Memory B cell (primary cell): Measurements from ENCODE around the gene NEK5.
"Not testable (repeated sequence)": the region's sequence is repeated elsewhere in the genome, so short reads cannot be mapped to it uniquely, and the experiment has no call there.

Experiments used
- ATAC-seq: fragments of 150-1000 bp; cut with Tn5 transposase; 2 replicates; pipeline ENCODE4 v1.10.0; 2021; ENCODE audit warnings: low read depth, mild to moderate bottlenecking, moderate library complexity
- DNase-seq, 2 donors: peaks; one replicate each; pipeline ENCODE4 v3.0.0; 2022; ENCODE audit warnings: low spot score in 2 of 2
- H3K27ac Mint-ChIP-seq: one replicate; pipeline ENCODE4 v1.8.0; 2022; ENCODE audit warnings: mild to moderate bottlenecking, moderate library complexity, mixed read lengths
- H3K27me3 Mint-ChIP-seq: one replicate; pipeline ENCODE4 v1.8.0; 2022; ENCODE audit warnings: mixed read lengths
- H3K36me3 Mint-ChIP-seq: one replicate; pipeline ENCODE4 v1.8.0; 2022; ENCODE audit warnings: mild to moderate bottlenecking, mixed read lengths
- H3K4me1 Mint-ChIP-seq: one replicate; pipeline ENCODE4 v1.8.0; 2022; ENCODE audit warnings: mixed read lengths
- H3K4me3 Mint-ChIP-seq: one replicate; pipeline ENCODE4 v1.8.0; 2022; ENCODE audit warnings: mild to moderate bottlenecking, moderate library complexity, mixed read lengths
- H3K9me3 Mint-ChIP-seq: one replicate; pipeline ENCODE4 v1.8.0; 2022; ENCODE audit warnings: mixed read lengths

NEK5 gene, protein sequence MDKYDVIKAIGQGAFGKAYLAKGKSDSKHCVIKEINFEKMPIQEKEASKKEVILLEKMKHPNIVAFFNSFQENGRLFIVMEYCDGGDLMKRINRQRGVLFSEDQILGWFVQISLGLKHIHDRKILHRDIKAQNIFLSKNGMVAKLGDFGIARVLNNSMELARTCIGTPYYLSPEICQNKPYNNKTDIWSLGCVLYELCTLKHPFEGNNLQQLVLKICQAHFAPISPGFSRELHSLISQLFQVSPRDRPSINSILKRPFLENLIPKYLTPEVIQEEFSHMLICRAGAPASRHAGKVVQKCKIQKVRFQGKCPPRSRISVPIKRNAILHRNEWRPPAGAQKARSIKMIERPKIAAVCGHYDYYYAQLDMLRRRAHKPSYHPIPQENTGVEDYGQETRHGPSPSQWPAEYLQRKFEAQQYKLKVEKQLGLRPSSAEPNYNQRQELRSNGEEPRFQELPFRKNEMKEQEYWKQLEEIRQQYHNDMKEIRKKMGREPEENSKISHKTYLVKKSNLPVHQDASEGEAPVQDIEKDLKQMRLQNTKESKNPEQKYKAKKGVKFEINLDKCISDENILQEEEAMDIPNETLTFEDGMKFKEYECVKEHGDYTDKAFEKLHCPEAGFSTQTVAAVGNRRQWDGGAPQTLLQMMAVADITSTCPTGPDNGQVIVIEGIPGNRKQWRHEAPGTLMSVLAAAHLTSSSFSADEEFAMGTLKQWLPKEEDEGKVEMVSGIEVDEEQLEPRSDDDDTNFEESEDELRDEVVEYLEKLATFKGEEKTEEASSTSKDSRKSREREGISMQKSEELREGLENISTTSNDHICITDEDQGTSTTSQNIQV

DNA sequence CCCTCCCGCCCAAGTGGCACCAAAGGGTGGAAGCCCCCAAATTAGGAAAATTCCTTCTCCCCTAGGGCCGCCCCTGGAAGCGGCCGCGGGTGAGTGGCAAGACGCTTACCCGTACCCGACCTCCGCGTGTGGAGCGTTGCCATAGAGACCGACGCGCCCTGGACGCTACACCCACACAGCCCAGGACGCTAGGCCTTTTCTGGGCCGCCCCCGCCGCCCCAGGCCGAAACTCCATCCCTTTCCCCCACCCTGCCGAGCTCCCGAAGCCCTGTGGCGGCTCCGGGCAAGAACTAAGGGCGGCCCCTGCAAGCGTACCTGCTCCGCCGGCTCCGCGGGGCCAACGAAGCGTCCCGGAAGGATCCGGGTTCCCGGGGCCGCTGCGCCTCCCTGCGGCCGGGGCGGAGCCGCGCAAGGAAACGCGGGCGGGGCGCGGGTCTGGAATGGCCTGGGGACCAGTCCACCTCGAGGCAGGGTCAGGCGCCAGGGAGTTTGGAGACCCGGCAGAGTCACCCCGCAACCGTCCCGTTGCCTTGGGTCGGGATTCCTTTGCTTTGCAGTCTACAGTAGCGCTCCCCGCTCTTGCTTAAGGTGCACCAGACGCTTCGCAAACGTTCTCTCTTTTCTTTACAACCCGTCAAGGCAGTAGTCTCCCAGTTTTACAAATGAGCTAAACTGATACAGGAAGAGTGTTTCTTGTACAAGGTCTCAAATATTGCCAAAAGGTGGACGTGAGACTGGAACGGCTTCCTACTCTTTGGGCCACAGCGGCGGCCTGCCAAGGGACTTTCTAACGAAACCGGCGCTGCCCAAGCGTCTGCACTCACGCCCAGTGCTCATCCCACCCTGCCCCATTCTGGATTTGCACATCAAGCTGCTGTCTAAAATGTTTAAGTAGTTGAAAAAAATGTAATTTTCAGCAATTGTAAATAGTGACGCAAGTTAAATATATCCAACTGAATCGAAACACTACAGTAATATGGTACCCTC is at the start of gene NEK5:
TSS of gene NEK5 (minus strand) at position 360 of the 987 bp plus-strand sequence. CDS start 1,591 bp downstream, outside the sequence.
- peaks cover 7% of the 10 kb centered on the region for H3K4me1 Mint-ChIP-seq
- peaks cover 27% of the 10 kb centered on the region for H3K36me3 Mint-ChIP-seq
- no peak within 1 kb of the TSS for H3K27ac Mint-ChIP-seq
- peak; percentile 31 to 52 for DNase-seq
- peak; percentile 63 for ATAC-seq
- no peaks in the 10 kb centered on the region for H3K9me3 Mint-ChIP-seq
- peaks cover 12% of the 10 kb centered on the region for H3K27me3 Mint-ChIP-seq
- peak within 1 kb of the TSS; percentile 76 for H3K4me3 Mint-ChIP-seq

DNA sequence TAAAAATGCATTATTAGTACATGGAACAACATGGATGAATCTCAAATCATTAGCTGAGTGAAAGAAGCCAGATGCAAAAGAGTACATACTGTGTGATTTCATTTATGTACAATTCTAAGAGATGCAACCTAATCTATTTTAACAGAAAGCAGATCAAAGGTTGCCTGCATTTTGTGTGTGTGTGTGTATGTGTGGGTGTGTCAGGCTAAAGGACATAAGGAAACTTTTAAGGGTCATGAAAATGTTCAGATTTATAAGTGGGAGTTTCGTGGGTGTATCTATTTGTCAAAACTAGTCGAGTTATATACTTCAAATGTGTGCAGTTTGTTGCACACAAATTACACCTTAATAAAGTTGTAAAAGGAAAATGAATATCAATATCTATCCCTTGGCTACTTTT is 48.4 kb upstream of the NEK5 start:
- no peak overlapping the region for H3K27ac Mint-ChIP-seq
- H3K4me1 Mint-ChIP-seq = no peaks in the 10 kb centered on the region
- H3K36me3 Mint-ChIP-seq = peaks cover 11% of the 10 kb centered on the region
- no peaks in the 10 kb centered on the region for H3K27me3 Mint-ChIP-seq
- no peak for DNase-seq
- no peaks in the 10 kb centered on the region for H3K9me3 Mint-ChIP-seq
- no peak for ATAC-seq
- H3K4me3 Mint-ChIP-seq = no peak overlapping the region

DNA sequence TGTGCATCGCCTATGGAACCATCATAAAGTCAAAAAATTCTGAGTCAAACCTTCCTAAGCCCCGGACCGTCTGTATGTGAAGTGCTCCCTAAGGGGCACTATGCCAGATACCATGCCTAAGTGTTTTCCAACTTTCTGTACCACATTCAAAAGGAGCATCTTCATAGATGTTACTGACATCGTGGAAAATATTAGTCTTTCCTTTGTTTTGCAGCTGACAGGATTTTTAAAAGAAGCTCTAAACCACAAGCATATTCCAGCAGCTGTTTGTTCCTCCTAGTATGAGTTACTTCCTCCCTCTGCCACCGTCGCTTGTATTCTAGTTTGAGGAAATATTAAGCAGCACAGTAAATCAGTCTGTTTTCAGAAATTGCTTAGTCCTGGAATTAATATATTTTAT is 45.1 kb upstream of the NEK5 start:
- not testable (repeated sequence) for H3K4me1 Mint-ChIP-seq, H3K27me3 Mint-ChIP-seq, H3K9me3 Mint-ChIP-seq, DNase-seq, ATAC-seq, H3K4me3 Mint-ChIP-seq, H3K27ac Mint-ChIP-seq
- H3K36me3 Mint-ChIP-seq = peaks cover 14% of the 10 kb centered on the region

DNA sequence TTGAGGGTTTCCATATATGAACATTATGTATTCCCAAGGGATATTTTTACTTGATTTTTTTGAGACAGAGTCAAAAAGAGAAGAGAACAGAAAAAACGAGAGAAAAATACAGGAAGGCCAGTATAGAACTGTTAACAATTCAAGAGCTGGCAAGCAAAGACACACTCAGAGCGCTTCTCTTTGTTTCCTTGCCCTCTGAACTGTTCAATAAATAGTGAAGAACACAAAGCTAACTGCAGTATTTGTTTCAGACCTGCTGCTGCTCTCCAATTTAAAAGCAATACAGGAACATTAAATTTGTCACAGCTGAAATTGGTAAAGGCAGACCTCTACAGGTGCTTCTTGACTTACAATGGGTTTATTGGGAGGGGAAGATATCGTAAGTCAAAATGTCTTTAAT is 44.5 kb upstream of the NEK5 start:
- Mint-ChIP-seq H3K9me3 (no peaks in the 10 kb centered on the region), H3K4me3 (no peak overlapping the region), H3K27me3 (no peaks in the 10 kb centered on the region), H3K27ac (no peak overlapping the region), H3K4me1 (no peaks in the 10 kb centered on the region), H3K36me3 (peaks cover 14% of the 10 kb centered on the region)
- ATAC-seq = no peak
- no peak for DNase-seq

DNA sequence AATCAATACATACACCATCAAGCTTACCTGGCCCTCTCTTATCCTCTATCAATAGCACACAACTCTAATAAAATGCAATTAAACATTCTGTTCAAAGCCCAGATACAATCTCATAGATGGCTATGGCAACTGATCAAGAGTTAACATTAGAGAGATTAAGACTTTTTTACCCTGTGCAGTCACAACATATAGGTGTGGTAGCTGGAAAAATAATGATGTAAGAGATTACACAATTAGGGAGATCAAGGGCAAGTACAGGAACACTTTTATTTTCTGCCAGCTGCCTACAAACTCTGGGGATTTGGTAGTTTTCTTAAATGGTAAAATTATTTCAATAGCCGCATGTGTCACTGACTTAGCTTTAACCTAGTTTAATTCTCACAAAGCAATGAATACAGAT is 42.8 kb upstream of the NEK5 start:
- H3K4me3 Mint-ChIP-seq, H3K27me3 Mint-ChIP-seq, DNase-seq, H3K27ac Mint-ChIP-seq, H3K4me1 Mint-ChIP-seq, H3K9me3 Mint-ChIP-seq, ATAC-seq, H3K36me3 Mint-ChIP-seq: not testable (repeated sequence)

DNA sequence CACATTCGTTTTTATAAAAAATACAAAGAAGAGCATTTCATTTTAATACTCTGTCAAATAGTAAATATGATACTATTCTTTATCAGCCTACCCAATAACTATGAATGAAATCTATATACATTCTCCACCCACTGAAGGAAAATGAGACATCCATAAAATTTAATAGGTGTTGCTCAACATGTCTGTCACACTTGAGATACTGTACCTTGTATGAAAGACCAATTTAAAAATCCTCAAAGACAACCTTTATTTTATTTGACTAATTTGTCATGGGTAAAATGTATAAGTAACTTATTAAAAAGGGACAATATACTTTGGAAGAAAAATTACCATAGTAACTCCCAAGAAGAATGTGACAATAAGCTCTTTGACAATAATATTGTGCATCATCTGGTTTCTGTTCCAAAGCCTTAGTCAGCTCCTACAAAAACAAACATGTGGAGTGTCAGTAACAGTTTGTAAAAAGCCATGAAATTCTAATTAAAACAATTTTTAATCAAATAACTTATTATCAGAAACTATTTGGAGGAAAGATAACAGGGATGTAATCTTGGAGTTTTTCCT is 42.0 kb upstream of the NEK5 start:
- not testable (repeated sequence) for H3K4me1 Mint-ChIP-seq, ATAC-seq, DNase-seq, H3K9me3 Mint-ChIP-seq, H3K4me3 Mint-ChIP-seq, H3K27me3 Mint-ChIP-seq, H3K27ac Mint-ChIP-seq
- H3K36me3 Mint-ChIP-seq = peaks cover 13% of the 10 kb centered on the region

DNA sequence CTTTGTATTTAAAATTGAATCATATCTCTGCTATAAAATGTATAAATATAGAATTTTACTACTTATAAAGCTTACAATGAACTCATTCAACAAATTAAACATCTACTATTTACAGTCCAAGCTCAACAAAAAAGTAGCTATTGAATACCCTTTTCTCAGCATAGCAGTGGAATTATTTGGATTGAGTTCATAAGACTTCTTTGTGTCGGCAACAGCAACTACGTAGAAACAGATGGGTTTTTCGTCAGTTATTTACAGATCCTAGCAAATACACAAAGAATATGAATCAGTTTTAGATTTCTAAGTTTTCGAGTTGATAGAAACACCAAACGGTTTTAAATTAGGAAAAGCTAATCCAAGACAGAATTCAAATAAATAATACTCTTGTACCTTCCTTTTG is 41.0 kb upstream of the NEK5 start:
- ATAC-seq (no peak), DNase-seq (no peak)
- Mint-ChIP-seq H3K4me3 (no peak overlapping the region), H3K36me3 (peaks cover 15% of the 10 kb centered on the region), H3K27ac (no peak overlapping the region), H3K27me3 (no peaks in the 10 kb centered on the region), H3K9me3 (no peaks in the 10 kb centered on the region), H3K4me1 (no peaks in the 10 kb centered on the region)

DNA sequence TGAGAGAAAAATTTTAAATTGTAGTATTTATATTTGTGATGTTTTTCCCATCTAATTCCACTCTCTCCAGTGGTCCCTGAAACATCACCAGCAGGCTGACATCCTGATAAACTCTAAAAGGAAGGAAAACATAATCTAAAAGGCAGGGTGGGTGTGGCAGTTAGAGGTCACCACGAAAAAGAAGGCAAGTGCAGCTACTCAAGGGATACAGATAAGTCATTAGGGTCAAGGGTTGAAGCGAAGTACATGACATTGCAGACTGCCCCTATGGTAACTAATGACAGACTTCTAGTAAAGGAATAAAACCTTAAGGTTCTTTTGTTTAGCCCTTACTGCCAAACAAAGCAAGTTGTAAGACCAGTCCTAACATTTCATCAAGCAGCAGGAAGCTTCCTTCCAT is 36.5 kb upstream of the NEK5 start:
- ATAC-seq = no peak
- no peak overlapping the region for H3K27ac Mint-ChIP-seq
- H3K36me3 Mint-ChIP-seq = peaks cover 8% of the 10 kb centered on the region
- no peak for DNase-seq
- H3K4me3 Mint-ChIP-seq = no peak overlapping the region
- H3K4me1 Mint-ChIP-seq = no peaks in the 10 kb centered on the region
- H3K27me3 Mint-ChIP-seq = no peaks in the 10 kb centered on the region
- no peaks in the 10 kb centered on the region for H3K9me3 Mint-ChIP-seq

DNA sequence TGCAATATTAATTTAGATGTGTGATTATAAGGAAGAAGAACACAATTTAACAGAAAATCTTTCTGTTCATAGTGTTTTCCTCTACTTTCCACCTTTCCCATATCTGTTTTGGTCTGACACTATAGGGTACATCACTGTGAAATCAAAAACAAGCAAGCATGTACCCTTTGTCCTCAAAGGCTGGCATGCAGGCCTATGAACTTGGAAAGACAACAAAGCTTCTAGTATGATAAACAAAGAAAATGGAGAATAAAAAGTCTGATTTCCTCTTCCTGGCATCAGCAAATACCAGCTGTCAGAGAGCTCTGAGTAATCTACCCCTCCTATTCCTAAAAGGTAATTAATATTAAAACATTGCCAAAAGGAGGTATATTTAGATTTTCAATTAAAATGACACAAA is 36.1 kb upstream of the NEK5 start:
- H3K36me3 Mint-ChIP-seq = peaks cover 8% of the 10 kb centered on the region
- H3K9me3 Mint-ChIP-seq = no peaks in the 10 kb centered on the region
- no peak overlapping the region for H3K4me3 Mint-ChIP-seq
- no peaks in the 10 kb centered on the region for H3K4me1 Mint-ChIP-seq
- no peak overlapping the region for H3K27ac Mint-ChIP-seq
- ATAC-seq (no peak), DNase-seq (no peak)
- no peaks in the 10 kb centered on the region for H3K27me3 Mint-ChIP-seq

DNA sequence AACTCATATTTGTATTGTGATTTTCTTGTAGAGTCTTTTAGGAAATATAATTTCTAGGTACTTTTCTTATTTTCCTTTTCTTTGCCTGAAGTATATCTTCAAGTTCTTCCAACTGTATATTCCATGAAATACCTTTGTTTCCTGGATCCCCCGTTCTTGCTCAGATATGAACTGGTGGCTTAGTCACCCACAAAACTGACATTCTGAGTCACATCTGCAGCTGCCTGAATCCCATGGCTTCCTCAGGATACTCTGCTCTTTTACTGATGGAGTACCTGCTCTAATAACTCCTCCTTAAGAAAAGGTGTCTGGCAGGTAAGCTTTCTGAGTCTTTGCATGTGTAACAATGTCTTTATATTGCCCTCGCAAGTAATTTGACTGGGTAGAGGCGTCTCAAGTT is 35.0 kb upstream of the NEK5 start:
- ATAC-seq = not testable (repeated sequence)

DNA sequence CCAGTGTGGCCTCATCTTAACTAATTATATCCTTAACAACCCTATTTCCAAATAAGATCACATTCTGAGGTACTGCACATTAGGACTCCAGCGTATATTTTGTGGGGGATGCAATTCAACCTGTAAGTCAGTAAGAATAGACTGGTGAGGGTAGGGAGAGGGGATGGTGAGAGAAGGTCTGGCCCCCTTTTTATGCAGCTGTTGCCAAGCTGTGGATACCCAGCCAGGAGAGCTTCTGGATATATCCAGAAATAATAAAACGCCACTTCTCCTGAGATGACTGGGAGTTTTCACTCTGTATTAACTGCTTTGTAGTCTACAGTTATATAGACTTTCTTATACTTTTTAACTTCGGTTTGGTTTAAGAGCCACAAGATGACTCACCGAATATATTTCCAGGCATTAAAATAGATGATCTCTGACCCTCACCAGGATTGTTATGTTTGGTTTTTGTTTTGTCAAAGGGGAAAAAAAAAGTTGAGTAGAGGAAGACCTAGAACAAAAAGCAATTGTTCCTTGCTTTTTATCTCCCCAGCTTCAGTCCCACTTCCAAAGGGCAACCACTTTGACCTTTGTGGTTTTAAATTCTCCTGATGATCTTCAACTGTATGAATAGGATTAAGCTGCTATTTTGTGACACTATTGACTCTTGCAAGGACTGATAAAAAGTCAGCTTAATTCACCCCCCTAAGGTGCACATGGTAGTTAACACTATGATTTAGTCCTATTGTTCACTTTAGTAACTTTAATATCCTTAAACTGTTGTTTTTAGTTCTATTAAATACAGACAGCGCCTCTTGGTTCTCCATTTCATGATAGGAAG is 33.6 kb upstream of the NEK5 start:
- H3K27ac Mint-ChIP-seq = no peak overlapping the region
- no peaks in the 10 kb centered on the region for H3K9me3 Mint-ChIP-seq
- peaks cover 2% of the 10 kb centered on the region for H3K27me3 Mint-ChIP-seq
- no peak for DNase-seq
- H3K36me3 Mint-ChIP-seq = peaks cover 7% of the 10 kb centered on the region
- ATAC-seq = no peak
- no peak overlapping the region for H3K4me3 Mint-ChIP-seq
- H3K4me1 Mint-ChIP-seq = peaks cover 11% of the 10 kb centered on the region

More for the DNA sequence above, 35.0 kb upstream of the NEK5 start:
- H3K27ac Mint-ChIP-seq = peak overlapping the region; percentile 47
- not testable (repeated sequence) for H3K4me1 Mint-ChIP-seq, H3K36me3 Mint-ChIP-seq, H3K27me3 Mint-ChIP-seq, H3K9me3 Mint-ChIP-seq, DNase-seq, H3K4me3 Mint-ChIP-seq

DNA sequence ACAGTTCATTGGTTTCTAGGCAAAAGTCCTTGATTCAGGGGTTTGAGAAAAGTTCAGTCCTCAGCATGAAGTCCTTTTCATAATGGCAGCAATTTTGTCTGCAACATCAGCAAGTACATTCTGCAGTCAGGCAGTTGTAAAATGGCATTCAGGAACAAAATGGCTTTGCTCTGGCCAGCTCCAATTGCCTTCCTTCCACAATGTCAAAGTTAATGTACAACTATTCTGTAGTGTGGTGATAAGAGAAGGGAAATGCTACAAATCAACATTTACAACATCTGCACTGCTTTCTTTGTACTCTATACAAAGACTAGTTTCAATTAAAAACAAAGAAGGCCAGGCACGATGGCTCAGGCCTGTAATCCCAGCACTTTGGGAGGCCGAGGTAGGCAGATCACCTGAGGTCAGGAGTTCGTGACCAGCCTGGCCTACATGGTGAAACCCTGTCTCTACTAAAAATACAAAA is 32.3 kb upstream of the NEK5 start:
- H3K27me3 Mint-ChIP-seq = peaks cover 2% of the 10 kb centered on the region
- peaks cover 16% of the 10 kb centered on the region for H3K4me1 Mint-ChIP-seq
- H3K36me3 Mint-ChIP-seq = peaks cover 5% of the 10 kb centered on the region
- no peak overlapping the region for H3K4me3 Mint-ChIP-seq
- ATAC-seq (no peak), DNase-seq (no peak)
- H3K9me3 Mint-ChIP-seq = no peaks in the 10 kb centered on the region
- H3K27ac Mint-ChIP-seq = no peak overlapping the region

DNA sequence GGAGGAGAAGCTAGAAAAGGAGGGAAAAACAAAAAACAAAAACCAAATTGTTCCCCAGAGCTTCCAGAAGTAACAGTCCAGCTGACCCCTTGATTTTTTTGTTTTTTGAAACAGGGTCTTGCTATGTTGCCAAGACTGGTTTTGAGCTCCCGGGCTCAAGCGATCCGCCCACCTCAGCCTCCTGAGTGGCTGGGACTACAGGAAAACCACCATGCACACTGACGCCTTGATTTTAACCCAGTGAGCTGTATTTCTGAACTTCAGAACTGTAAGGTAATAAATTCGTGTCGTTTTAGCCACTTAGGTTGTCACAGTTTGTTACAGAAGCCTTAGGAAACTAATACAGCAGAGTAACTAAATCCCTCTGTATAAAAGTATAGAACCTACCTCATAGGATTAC is 31.6 kb upstream of the NEK5 start:
- peaks cover 16% of the 10 kb centered on the region for H3K4me1 Mint-ChIP-seq

More for the DNA sequence above, 31.6 kb upstream of the NEK5 start:
- no peak overlapping the region for H3K4me3 Mint-ChIP-seq
- no peaks in the 10 kb centered on the region for H3K9me3 Mint-ChIP-seq
- H3K27me3 Mint-ChIP-seq = peaks cover 2% of the 10 kb centered on the region
- DNase-seq (no peak), ATAC-seq (no peak)
- peaks cover 3% of the 10 kb centered on the region for H3K36me3 Mint-ChIP-seq
- no peak overlapping the region for H3K27ac Mint-ChIP-seq
